Brain microvascular endothelial cell (primary cell): ENCODE measurements around the gene MET.

Experiments used
- DNase-seq: peaks from one replicate; pipeline ENCODE4 v3.0.0-alpha.2; 2020
- H3K27ac ChIP-seq: fragments of 250-450 bp; sonication (Bioruptor Pico); 2 replicates; pipeline ENCODE4 v1.5.1; 2020; ENCODE audit warnings: mild to moderate bottlenecking, moderate library complexity
- H3K27me3 ChIP-seq: fragments of 250-450 bp; sonication (Bioruptor Pico); replicated peaks from 2 replicates; pipeline ENCODE4 v1.5.1; 2020; ENCODE audit warnings: mild to moderate bottlenecking
- H3K36me3 ChIP-seq: fragments of 250-450 bp; sonication (Bioruptor Pico); replicated peaks from 2 replicates; pipeline ENCODE4 v1.5.1; 2020; ENCODE audit warnings: mild to moderate bottlenecking
- H3K4me3 ChIP-seq: 2 replicates; pipeline ENCODE4 v1.5.1; 2011; ENCODE audit warnings: low read depth, mild to moderate bottlenecking, control low read depth, low read length, moderate library complexity
- CTCF ChIP-seq: IDR thresholded peaks from 2 replicates; pipeline ENCODE4 v1.5.1; 2011; ENCODE audit warnings: low read depth, mild to moderate bottlenecking, moderate library complexity, low read length, control low read depth, inconsistent platforms; ENCODE audit errors: missing control alignments
- in situ Hi-C: cut with HindIII; loops from 2 replicates; pipeline ENCODE4 v1.10.0; 2017; ENCODE audit warnings: low sequenced_read_pairs, low pct_ligation_motif_present

Gene MET

GRCh38 chr7:116726713-116727431, 54.9 kb downstream of the MET start:
- Histone ChIP-seq H3K36me3 (no peaks in the 10 kb centered on the region), H3K4me3 (no peak overlapping the region), H3K27ac (no peak overlapping the region), H3K27me3 (no peaks in the 10 kb centered on the region)
- no peak for TF ChIP-seq CTCF
- no peak for DNase-seq
- in situ Hi-C loops: no loop called here

- H3K4me3 ChIP-seq: no peak overlapping the region
- in situ Hi-C loops: no loop called here
- H3K27ac ChIP-seq: no peak overlapping the region
- no peak for TF ChIP-seq CTCF
- DNase-seq: no peak
- H3K27me3 ChIP-seq: no peaks in the 10 kb centered on the region
- H3K36me3 ChIP-seq: no peaks in the 10 kb centered on the region
Measured at GRCh38 chr7:116727432-116728009, 55.5 kb downstream of the MET start.

GRCh38 chr7:116728413-116728812, 56.4 kb downstream of the MET start:
- TF ChIP-seq CTCF: no peak
- Histone ChIP-seq H3K36me3 (no peaks in the 10 kb centered on the region), H3K4me3 (no peak overlapping the region), H3K27ac (no peak overlapping the region), H3K27me3 (no peaks in the 10 kb centered on the region)
- no peak for DNase-seq
- in situ Hi-C loops: no loop called here

- in situ Hi-C loops: no loop called here
- no peak for TF ChIP-seq CTCF
- no peaks in the 10 kb centered on the region for H3K36me3 ChIP-seq
Measured at GRCh38 chr7:116730097-116731022, 58.4 kb downstream of the MET start.

GRCh38 chr7:116731023-116731395, 59.0 kb downstream of the MET start:
- no peak for DNase-seq
- no peak overlapping the region for H3K4me3 ChIP-seq
- H3K36me3 ChIP-seq: no peaks in the 10 kb centered on the region
- in situ Hi-C loops: no loop called here
- no peaks in the 10 kb centered on the region for H3K27me3 ChIP-seq
- no peak for TF ChIP-seq CTCF
- H3K27ac ChIP-seq: no peak overlapping the region

More at GRCh38 chr7:116730097-116731022, 58.4 kb downstream of the MET start:
- H3K27me3 ChIP-seq: no peaks in the 10 kb centered on the region
- no peak for DNase-seq
- H3K27ac ChIP-seq: no peak overlapping the region
- H3K4me3 ChIP-seq: no peak overlapping the region
